GM23338 (cell line): Measurements from ENCODE around the gene PLA2G4B. TPM values are rescaled to one million over a fixed set of nuclear protein-coding genes. Genes with fewer than 3 reads are reported as not detected.

Source experiments
- ATAC-seq: fragments of 200-7000 bp; cut with Tn5 transposase; 3 replicates; pipeline ENCODE4 v1.9.1; 2020
- DNase-seq: peaks from one replicate; pipeline ENCODE4 v3.0.0-alpha.2; 2015; ENCODE audit warnings: low spot score
- H2AFZ ChIP-seq: fragments of 200-600 bp; sonication (generic); 2 replicates; pipeline ENCODE4 v1.8.0; 2016; ENCODE audit warnings: antibody characterized with exemption, mild to moderate bottlenecking, moderate library complexity
- H3F3A ChIP-seq: fragments of 200-600 bp; sonication (generic); replicated peaks from 2 replicates; pipeline ENCODE4 v1.8.0; 2017; ENCODE audit warnings: antibody characterized with exemption, mixed run types, low read depth
- H3K27ac ChIP-seq: fragments of 200-600 bp; sonication (generic); 2 replicates; pipeline ENCODE4 v1.6.1; 2016; ENCODE audit warnings: low read depth
- H3K27me3 ChIP-seq: fragments of 200-600 bp; sonication (generic); 2 replicates; pipeline ENCODE4 v1.8.0; 2016; ENCODE audit warnings: mild to moderate bottlenecking, mixed run types, moderate library complexity; ENCODE audit not compliant: insufficient read depth
- H3K36me3 ChIP-seq: fragments of 200-600 bp; sonication (generic); 2 replicates; pipeline ENCODE4 v1.8.0; 2016; ENCODE audit warnings: mild to moderate bottlenecking; ENCODE audit not compliant: insufficient read depth
- H3K4me1 ChIP-seq: fragments of 200-600 bp; sonication (generic); 2 replicates; pipeline ENCODE4 v1.8.0; 2016; ENCODE audit warnings: mild to moderate bottlenecking, moderate library complexity; ENCODE audit not compliant: insufficient read depth
- H3K4me2 ChIP-seq: fragments of 200-600 bp; sonication (generic); 2 replicates; pipeline ENCODE4 v1.7.1; 2017; ENCODE audit warnings: mixed run types
- H3K4me3 ChIP-seq: fragments of 200-600 bp; sonication (generic); 2 replicates; pipeline ENCODE4 v1.6.1; 2016; ENCODE audit warnings: mixed run types
- H3K79me2 ChIP-seq: fragments of 200-600 bp; sonication (generic); replicated peaks from 2 replicates; pipeline ENCODE4 v1.8.0; 2017; ENCODE audit warnings: mild to moderate bottlenecking; ENCODE audit not compliant: insufficient read depth
- H3K9me2 ChIP-seq: fragments of 200-600 bp; sonication (generic); 2 replicates; pipeline ENCODE4 v1.8.0; 2017; ENCODE audit not compliant: insufficient read depth
- H4K20me1 ChIP-seq: fragments of 200-600 bp; sonication (generic); replicated peaks from 2 replicates; pipeline ENCODE4 v1.8.0; 2017; ENCODE audit warnings: mild to moderate bottlenecking; ENCODE audit not compliant: insufficient read depth
- H3K27ac Mint-ChIP-seq: 2 replicates; pipeline ENCODE4 v1.8.0; 2020; ENCODE audit warnings: inconsistent platforms, mild to moderate bottlenecking, moderate library complexity, mixed read lengths
- H3K27me3 Mint-ChIP-seq: 3 replicates; pipeline ENCODE4 v1.8.0; 2022; ENCODE audit warnings: low read depth, mild to moderate bottlenecking, moderate library complexity, mixed read lengths, inconsistent platforms; ENCODE audit not compliant: insufficient read depth, poor library complexity
- H3K36me3 Mint-ChIP-seq: 3 replicates; pipeline ENCODE4 v1.8.0; 2021; ENCODE audit warnings: low read depth, mild to moderate bottlenecking, inconsistent platforms, moderate library complexity, mixed read lengths
- H3K4me1 Mint-ChIP-seq: 3 replicates; pipeline ENCODE4 v1.8.0; 2020; ENCODE audit warnings: mild to moderate bottlenecking, inconsistent platforms, mixed read lengths
- H3K4me3 Mint-ChIP-seq: 3 replicates; pipeline ENCODE4 v1.8.0; 2021; ENCODE audit warnings: moderate library complexity, mild to moderate bottlenecking, inconsistent platforms, mixed read lengths
- H3K9me3 Mint-ChIP-seq: 3 replicates; pipeline ENCODE4 v1.8.0; 2020; ENCODE audit warnings: moderate library complexity, mild to moderate bottlenecking, inconsistent platforms, mixed read lengths
- ZNF331 ChIP-seq: fragments of 250-450 bp; sonication (Bioruptor Pico); IDR thresholded peaks from 2 replicates; pipeline ENCODE4 v1.5.0; 2020; ENCODE audit warnings: low read depth, mild to moderate bottlenecking, moderate library complexity
- polyA plus RNA-seq: library from polyadenylated mRNA; unstranded; fragments of >200 nt; fragmentation: Nextera tagmentation; extraction: Ambion mirVana; gene quantifications from 2 replicates; pipeline ENCODE4 v1.2.1, GENCODE V29; 2016
- total RNA-seq: library from RNA; depleted of rRNA; stranded (reverse); fragments of >200 nt; shearing (Covaris generic); gene quantifications from 2 replicates; pipeline ENCODE4 v1.2.3, GENCODE V29; 2014
- TF ChIP-seq, protein P1 (sequence below): IDR thresholded peaks from 2 replicates; pipeline ENCODE4 v1.6.1; 2016; ENCODE audit warnings: antibody characterized with exemption
- TF ChIP-seq, protein P2 (sequence below): fragments of 250-450 bp; sonication (Bioruptor Pico); IDR thresholded peaks from 2 replicates; pipeline ENCODE4 v1.5.0; 2020; ENCODE audit warnings: mild to moderate bottlenecking, moderate library complexity

The PLA2G4B gene
- total and polyA plus RNA-seq, 2 experiments from 2014 or later: 4.4 to 9.6 TPM

DNA sequence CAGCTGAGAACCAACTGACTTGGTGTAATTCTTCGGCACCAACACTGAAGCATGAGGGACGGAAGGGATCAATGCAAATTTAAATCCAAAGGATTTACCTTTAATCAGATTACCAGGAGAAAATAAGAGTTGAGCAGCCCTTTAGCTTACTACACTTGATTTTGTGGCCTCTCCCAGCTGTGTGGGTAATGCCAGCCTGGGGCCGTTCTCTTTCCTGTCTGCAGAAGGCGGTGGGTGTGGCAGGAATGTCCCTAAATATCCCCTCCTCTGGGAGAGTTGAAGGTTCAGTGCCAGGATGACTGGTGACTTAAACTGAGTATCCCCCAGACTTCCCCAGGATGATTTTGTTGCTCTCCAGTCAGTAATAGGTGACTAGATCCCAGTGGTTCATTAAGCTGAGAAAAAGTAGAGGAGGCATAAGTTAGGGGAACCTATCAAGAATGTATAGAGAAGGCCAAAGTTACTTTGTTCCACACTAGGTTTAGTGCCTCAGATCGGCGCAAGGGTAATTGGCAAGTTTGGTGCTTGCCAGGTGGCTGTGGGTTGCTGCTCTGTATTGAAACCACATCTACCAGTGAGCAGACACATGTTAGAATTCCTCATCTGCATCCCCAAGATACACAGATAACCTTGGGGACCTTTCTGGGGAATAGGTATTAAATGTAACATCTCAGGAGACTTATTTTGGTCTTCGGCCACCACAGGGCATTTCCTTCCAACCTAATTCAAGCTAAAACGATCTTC lies 41.3 kb upstream of the PLA2G4B start:
- Histone ChIP-seq H3K4me2 (no peak overlapping the region), H3K79me2 (no peaks in the 10 kb centered on the region; the same call in 1 of the 2 replicates), H3K27ac (no peak overlapping the region), H3K4me3 (no peak overlapping the region), H3F3A (no peaks in the 10 kb centered on the region), H3K9me2 (no peaks in the 10 kb centered on the region), H3K36me3 (no peaks in the 10 kb centered on the region), H3K4me1 (no peaks in the 10 kb centered on the region), H3K27me3 (no peaks in the 10 kb centered on the region), H2AFZ (no peak overlapping the region), H4K20me1 (no peaks in the 10 kb centered on the region; the same call in 1 of the 2 replicates)
- H3K9me3 Mint-ChIP-seq: no peaks in the 10 kb centered on the region
- ATAC-seq: no peak
- TF ChIP-seq, protein P1, sequence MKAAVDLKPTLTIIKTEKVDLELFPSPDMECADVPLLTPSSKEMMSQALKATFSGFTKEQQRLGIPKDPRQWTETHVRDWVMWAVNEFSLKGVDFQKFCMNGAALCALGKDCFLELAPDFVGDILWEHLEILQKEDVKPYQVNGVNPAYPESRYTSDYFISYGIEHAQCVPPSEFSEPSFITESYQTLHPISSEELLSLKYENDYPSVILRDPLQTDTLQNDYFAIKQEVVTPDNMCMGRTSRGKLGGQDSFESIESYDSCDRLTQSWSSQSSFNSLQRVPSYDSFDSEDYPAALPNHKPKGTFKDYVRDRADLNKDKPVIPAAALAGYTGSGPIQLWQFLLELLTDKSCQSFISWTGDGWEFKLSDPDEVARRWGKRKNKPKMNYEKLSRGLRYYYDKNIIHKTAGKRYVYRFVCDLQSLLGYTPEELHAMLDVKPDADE: no peak
- TF ChIP-seq, protein P2, sequence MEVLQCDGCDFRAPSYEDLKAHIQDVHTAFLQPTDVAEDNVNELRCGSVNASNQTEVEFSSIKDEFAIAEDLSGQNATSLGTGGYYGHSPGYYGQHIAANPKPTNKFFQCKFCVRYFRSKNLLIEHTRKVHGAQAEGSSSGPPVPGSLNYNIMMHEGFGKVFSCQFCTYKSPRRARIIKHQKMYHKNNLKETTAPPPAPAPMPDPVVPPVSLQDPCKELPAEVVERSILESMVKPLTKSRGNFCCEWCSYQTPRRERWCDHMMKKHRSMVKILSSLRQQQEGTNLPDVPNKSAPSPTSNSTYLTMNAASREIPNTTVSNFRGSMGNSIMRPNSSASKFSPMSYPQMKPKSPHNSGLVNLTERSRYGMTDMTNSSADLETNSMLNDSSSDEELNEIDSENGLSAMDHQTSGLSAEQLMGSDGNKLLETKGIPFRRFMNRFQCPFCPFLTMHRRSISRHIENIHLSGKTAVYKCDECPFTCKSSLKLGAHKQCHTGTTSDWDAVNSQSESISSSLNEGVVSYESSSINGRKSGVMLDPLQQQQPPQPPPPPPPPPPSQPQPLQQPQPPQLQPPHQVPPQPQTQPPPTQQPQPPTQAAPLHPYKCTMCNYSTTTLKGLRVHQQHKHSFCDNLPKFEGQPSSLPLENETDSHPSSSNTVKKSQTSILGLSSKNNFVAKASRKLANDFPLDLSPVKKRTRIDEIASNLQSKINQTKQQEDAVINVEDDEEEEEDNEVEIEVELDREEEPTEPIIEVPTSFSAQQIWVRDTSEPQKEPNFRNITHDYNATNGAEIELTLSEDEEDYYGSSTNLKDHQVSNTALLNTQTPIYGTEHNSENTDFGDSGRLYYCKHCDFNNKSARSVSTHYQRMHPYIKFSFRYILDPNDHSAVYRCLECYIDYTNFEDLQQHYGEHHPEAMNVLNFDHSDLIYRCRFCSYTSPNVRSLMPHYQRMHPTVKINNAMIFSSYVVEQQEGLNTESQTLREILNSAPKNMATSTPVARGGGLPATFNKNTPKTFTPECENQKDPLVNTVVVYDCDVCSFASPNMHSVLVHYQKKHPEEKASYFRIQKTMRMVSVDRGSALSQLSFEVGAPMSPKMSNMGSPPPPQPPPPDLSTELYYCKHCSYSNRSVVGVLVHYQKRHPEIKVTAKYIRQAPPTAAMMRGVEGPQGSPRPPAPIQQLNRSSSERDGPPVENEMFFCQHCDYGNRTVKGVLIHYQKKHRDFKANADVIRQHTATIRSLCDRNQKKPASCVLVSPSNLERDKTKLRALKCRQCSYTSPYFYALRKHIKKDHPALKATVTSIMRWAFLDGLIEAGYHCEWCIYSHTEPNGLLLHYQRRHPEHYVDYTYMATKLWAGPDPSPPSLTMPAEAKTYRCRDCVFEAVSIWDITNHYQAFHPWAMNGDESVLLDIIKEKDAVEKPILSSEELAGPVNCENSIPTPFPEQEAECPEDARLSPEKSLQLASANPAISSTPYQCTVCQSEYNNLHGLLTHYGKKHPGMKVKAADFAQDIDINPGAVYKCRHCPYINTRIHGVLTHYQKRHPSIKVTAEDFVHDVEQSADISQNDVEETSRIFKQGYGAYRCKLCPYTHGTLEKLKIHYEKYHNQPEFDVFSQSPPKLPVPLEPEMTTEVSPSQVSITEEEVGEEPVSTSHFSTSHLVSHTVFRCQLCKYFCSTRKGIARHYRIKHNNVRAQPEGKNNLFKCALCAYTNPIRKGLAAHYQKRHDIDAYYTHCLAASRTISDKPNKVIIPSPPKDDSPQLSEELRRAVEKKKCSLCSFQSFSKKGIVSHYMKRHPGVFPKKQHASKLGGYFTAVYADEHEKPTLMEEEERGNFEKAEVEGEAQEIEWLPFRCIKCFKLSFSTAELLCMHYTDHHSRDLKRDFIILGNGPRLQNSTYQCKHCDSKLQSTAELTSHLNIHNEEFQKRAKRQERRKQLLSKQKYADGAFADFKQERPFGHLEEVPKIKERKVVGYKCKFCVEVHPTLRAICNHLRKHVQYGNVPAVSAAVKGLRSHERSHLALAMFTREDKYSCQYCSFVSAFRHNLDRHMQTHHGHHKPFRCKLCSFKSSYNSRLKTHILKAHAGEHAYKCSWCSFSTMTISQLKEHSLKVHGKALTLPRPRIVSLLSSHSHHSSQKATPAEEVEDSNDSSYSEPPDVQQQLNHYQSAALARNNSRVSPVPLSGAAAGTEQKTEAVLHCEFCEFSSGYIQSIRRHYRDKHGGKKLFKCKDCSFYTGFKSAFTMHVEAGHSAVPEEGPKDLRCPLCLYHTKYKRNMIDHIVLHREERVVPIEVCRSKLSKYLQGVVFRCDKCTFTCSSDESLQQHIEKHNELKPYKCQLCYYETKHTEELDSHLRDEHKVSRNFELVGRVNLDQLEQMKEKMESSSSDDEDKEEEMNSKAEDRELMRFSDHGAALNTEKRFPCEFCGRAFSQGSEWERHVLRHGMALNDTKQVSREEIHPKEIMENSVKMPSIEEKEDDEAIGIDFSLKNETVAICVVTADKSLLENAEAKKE (CRISPR knock-in tag): no peak
- TF ChIP-seq ZNF331 (CRISPR knock-in tag): no peak
- H3K4me3 Mint-ChIP-seq: no peak overlapping the region
- no peak for DNase-seq
- H3K27ac Mint-ChIP-seq: no peak overlapping the region
- no peaks in the 10 kb centered on the region; the same call in 2 of the 3 replicates for H3K36me3 Mint-ChIP-seq
- H3K4me1 Mint-ChIP-seq: no peaks in the 10 kb centered on the region
- no peaks in the 10 kb centered on the region for H3K27me3 Mint-ChIP-seq
